Endodermal cell (in vitro differentiated cells): ENCODE data around the gene ZNF155. TPM values are rescaled to one million over a fixed set of nuclear protein-coding genes. Genes with fewer than 3 reads are reported as not detected.

Experiments
- DNase-seq: peaks from one replicate; pipeline ENCODE4 v3.0.0-alpha.2; 2017
- H3K27ac ChIP-seq: 2 replicates; pipeline ENCODE4 v1.5.1; 2013; ENCODE audit warnings: mild to moderate bottlenecking, low read depth, low read length, moderate library complexity
- H3K27me3 ChIP-seq: 2 replicates; pipeline ENCODE4 v1.6.1; 2013; ENCODE audit warnings: mild to moderate bottlenecking, low read length, moderate library complexity; ENCODE audit not compliant: insufficient read depth, control insufficient read depth, poor library complexity, severe bottlenecking
- H3K36me3 ChIP-seq: 2 replicates; pipeline ENCODE4 v1.7.0; 2013; ENCODE audit warnings: mild to moderate bottlenecking, low read length, moderate library complexity; ENCODE audit not compliant: control insufficient read depth, insufficient read depth
- H3K4me1 ChIP-seq: one replicate; pipeline ENCODE4 v1.7.0; 2013; ENCODE audit warnings: low read length; ENCODE audit not compliant: control insufficient read depth, insufficient read depth
- H3K4me3 ChIP-seq: 2 replicates; pipeline ENCODE4 v1.5.1; 2013; ENCODE audit warnings: mild to moderate bottlenecking, low read length, moderate library complexity
- H3K9ac ChIP-seq: 2 replicates; pipeline ENCODE4 v1.6.1; 2013; ENCODE audit warnings: mild to moderate bottlenecking, low read length, moderate library complexity; ENCODE audit not compliant: poor library complexity, severe bottlenecking; ENCODE audit errors: extremely low read depth
- H3K9me3 ChIP-seq: 2 replicates; pipeline ENCODE4 v1.6.1; 2013; ENCODE audit warnings: mild to moderate bottlenecking, low read length, moderate library complexity; ENCODE audit not compliant: control insufficient read depth
- H3K27ac Mint-ChIP-seq: 2 replicates; pipeline ENCODE4 v1.8.0; 2020; ENCODE audit warnings: mixed read lengths
- H3K27me3 Mint-ChIP-seq: 2 replicates; pipeline ENCODE4 v1.8.0; 2021; ENCODE audit warnings: mild to moderate bottlenecking, mixed read lengths; ENCODE audit not compliant: insufficient read depth
- H3K36me3 Mint-ChIP-seq: 2 replicates; pipeline ENCODE4 v1.8.0; 2020; ENCODE audit warnings: low read depth, mixed read lengths
- H3K4me1 Mint-ChIP-seq: 2 replicates; pipeline ENCODE4 v1.8.0; 2020; ENCODE audit warnings: mixed read lengths
- H3K4me3 Mint-ChIP-seq: 2 replicates; pipeline ENCODE4 v1.8.0; 2020; ENCODE audit warnings: mild to moderate bottlenecking, moderate library complexity, mixed read lengths
- H3K9me3 Mint-ChIP-seq: 2 replicates; pipeline ENCODE4 v1.8.0; 2020; ENCODE audit warnings: mild to moderate bottlenecking, mixed read lengths
- WGBS, 2 experiments: methylation state at CpG; one replicate each; pipeline versions ENCODE4 v1.1.5 to v1.1.7; 2013; ENCODE audit warnings: missing lambda C conversion rate in 2 of 2, mixed read lengths in 1 of 2; ENCODE audit not compliant: insufficient coverage in 1 of 2, insufficient read length in 1 of 2; 5-methylcytosine and 5-hydroxymethylcytosine counted together
- total RNA-seq, 2 donors: library from RNA; stranded (reverse); fragmentation: NEBNext Ultra II Directional in 1 of 2; extraction: Animal tissue kit (Norgen Biotek cat#: 25700) in 1 of 2; gene quantifications; 2 replicates in 1 of 2; 3 replicates in 1 of 2; pipeline ENCODE4 v1.2.1, GENCODE V29; 2021
- TF ChIP-seq, protein P1 (sequence below): fragments of 200-600 bp; sonication (generic); conservative IDR thresholded peaks from 2 replicates; pipeline ENCODE4 v1.5.0; 2021; ENCODE audit warnings: antibody characterized with exemption, mild to moderate bottlenecking

Gene ZNF155
- total RNA-seq, 2 donors from 2014 or later: 9.7 to 12.7 TPM

DNA sequence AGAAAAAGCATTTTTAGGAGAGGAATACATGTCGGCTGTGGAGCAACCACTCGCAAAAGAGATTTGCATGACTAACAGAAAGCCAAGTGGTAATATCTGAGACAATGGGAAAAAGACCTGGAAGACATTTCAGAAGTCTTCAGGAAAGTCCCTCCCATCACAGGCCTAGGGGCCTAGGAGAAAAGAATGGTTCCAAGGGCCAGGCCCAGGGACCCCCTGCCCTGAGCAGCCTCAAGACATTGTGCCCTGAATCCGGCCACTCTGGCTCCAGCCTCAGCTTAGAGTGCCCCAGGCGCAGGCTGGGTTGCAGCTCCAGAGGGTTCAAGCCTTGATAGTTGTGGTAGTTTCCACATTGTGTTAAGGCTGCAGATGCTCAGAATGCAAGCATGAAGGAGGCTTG, 23.6 kb upstream of the ZNF155 start:
- WGBS, 2 experiments: 50 to 71% methylated on average over 2 to 4 of the region's 4 CpGs
- Histone ChIP-seq H3K9ac (no peak overlapping the region), H3K9me3 (peaks cover 74% of the 10 kb centered on the region), H3K36me3 (peaks cover 36% of the 10 kb centered on the region), H3K27me3 (no peaks in the 10 kb centered on the region), H3K27ac (no peak overlapping the region), H3K4me3 (no peak overlapping the region), H3K4me1 (no peaks in the 10 kb centered on the region)
- H3K36me3 Mint-ChIP-seq: peaks cover 71% of the 10 kb centered on the region
- peaks cover 71% of the 10 kb centered on the region for H3K9me3 Mint-ChIP-seq
- H3K27ac Mint-ChIP-seq: no peak overlapping the region
- H3K4me1 Mint-ChIP-seq: no peaks in the 10 kb centered on the region
- H3K4me3 Mint-ChIP-seq: no peak overlapping the region
- TF ChIP-seq, protein P1, sequence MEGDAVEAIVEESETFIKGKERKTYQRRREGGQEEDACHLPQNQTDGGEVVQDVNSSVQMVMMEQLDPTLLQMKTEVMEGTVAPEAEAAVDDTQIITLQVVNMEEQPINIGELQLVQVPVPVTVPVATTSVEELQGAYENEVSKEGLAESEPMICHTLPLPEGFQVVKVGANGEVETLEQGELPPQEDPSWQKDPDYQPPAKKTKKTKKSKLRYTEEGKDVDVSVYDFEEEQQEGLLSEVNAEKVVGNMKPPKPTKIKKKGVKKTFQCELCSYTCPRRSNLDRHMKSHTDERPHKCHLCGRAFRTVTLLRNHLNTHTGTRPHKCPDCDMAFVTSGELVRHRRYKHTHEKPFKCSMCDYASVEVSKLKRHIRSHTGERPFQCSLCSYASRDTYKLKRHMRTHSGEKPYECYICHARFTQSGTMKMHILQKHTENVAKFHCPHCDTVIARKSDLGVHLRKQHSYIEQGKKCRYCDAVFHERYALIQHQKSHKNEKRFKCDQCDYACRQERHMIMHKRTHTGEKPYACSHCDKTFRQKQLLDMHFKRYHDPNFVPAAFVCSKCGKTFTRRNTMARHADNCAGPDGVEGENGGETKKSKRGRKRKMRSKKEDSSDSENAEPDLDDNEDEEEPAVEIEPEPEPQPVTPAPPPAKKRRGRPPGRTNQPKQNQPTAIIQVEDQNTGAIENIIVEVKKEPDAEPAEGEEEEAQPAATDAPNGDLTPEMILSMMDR: no peak
- no peak for DNase-seq
- H3K27me3 Mint-ChIP-seq: no peaks in the 10 kb centered on the region

DNA sequence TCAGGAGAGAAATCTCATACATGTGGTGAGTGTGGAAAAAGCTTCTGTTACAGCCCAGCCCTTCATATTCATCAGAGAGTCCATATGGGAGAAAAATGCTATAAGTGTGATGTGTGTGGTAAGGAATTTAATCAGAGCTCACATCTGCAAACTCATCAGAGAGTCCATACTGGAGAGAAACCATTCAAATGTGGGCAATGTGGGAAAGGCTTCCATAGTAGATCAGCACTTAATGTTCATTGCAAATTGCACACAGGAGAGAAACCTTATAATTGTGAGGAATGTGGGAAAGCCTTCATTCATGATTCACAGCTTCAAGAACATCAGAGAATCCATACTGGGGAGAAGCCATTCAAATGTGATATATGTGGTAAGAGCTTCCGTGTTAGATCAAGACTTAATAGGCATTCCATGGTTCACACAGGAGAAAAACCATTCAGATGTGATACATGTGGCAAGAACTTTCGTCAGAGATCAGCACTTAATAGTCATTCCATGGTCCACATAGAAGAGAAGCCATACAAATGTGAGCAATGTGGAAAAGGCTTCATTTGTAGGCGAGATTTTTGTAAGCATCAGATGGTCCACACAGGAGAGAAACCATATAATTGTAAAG, 17.8 kb upstream of the ZNF155 start:
- WGBS, 2 experiments: 94 to 100% methylated on average over 3 of the region's 3 CpGs

DNA sequence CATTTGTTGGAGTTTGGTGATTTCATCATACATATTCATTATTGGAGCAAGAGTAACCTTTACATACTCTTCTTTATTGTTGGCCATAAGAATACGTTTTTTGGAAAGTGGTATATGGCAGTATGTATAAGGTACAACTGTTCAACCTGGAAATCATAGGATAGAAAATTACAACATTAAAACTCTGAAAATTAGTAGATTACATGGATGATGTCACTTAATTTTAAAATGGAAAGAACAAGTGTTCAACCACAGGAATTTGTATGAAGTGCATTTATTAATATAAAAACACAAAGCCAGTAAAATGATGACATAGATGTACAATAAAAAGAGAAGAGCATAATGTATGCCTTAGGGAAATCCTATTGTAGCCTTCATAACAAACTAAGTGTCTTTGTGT, 7.3 kb upstream of the ZNF155 start:
- peaks cover 60% of the 10 kb centered on the region for H3K9me3 ChIP-seq
- no peaks in the 10 kb centered on the region for H3K36me3 ChIP-seq
- DNase-seq: no peak
- H3K4me1 ChIP-seq: no peaks in the 10 kb centered on the region
- Mint-ChIP-seq H3K9me3 (peaks cover 64% of the 10 kb centered on the region), H3K4me3 (no peak overlapping the region), H3K27me3 (peaks cover 8% of the 10 kb centered on the region), H3K36me3 (peaks cover 18% of the 10 kb centered on the region), H3K4me1 (no peaks in the 10 kb centered on the region), H3K27ac (no peak overlapping the region)
- WGBS, 2 experiments: 80% methylated on average over 1 of the region's 1 CpG; no CpG with 5 or more reads in 1 of the 2 experiments
- no peaks in the 10 kb centered on the region for H3K27me3 ChIP-seq
- TF ChIP-seq, protein P1: no peak
- H3K27ac ChIP-seq: no peak overlapping the region
- no peak overlapping the region for H3K9ac ChIP-seq
- no peak overlapping the region for H3K4me3 ChIP-seq

More for the DNA sequence above, 17.8 kb upstream of the ZNF155 start:
- Histone ChIP-seq H3K27ac (no peak overlapping the region), H3K9me3 (peaks cover 93% of the 10 kb centered on the region), H3K4me1 (no peaks in the 10 kb centered on the region), H3K9ac (no peak overlapping the region), H3K4me3 (peak overlapping the region; percentile 4), H3K27me3 (no peaks in the 10 kb centered on the region), H3K36me3 (peaks cover 73% of the 10 kb centered on the region)
- Mint-ChIP-seq H3K9me3 (peaks cover 92% of the 10 kb centered on the region), H3K27ac (no peak overlapping the region), H3K27me3 (peaks cover 4% of the 10 kb centered on the region), H3K36me3 (peaks cover 95% of the 10 kb centered on the region), H3K4me3 (no peak overlapping the region), H3K4me1 (no peaks in the 10 kb centered on the region)
- no peak for DNase-seq
- TF ChIP-seq, protein P1: no peak
